Upper lobe of right lung (tissue), 1 donor: ENCODE measurements around the gene SFSWAP. TPM values are rescaled to one million over a fixed set of nuclear protein-coding genes. Genes with fewer than 3 reads are reported as not detected.

Experiments
- ATAC-seq: fragments of 200-7000 bp; cut with Tn5 transposase; one replicate; pipeline ENCODE4 v1.9.1; 2020; ENCODE audit warnings: mild to moderate bottlenecking, moderate library complexity
- DNase-seq: peaks from one replicate; pipeline ENCODE4 v3.0.0-alpha.2; 2020
- H3K27ac ChIP-seq: fragments of 200-600 bp; one replicate; pipeline ENCODE4 v1.8.0; 2022
- H3K27me3 ChIP-seq: fragments of 200-600 bp; one replicate; pipeline ENCODE4 v1.8.0; 2022; ENCODE audit warnings: mild to moderate bottlenecking
- H3K36me3 ChIP-seq: fragments of 200-600 bp; one replicate; pipeline ENCODE4 v1.8.0; 2022
- H3K4me1 ChIP-seq: fragments of 200-600 bp; one replicate; pipeline ENCODE4 v1.8.0; 2022
- H3K4me3 ChIP-seq: fragments of 200-600 bp; one replicate; pipeline ENCODE4 v1.8.0; 2022; ENCODE audit warnings: mild to moderate bottlenecking
- H3K9me3 ChIP-seq: fragments of 200-600 bp; one replicate; pipeline ENCODE4 v1.8.0; 2022
- intact Hi-C: fragments of 100-400 bp; cut with DNase I; formaldehyde crosslinking; loops from one replicate; pipeline ENCODE4 v1.11.0; 2022
- total RNA-seq: library from RNA; stranded (reverse); fragmentation: NEBNext Ultra II Directional; extraction: Animal tissue kit (Norgen Biotek cat#: 25700); gene quantifications from one replicate; pipeline ENCODE4 v1.2.1, GENCODE V29; 2021
- TF ChIP-seq, protein P1 (sequence below): fragments of 200-600 bp; IDR thresholded peaks from one replicate; pipeline ENCODE4 v1.8.0; 2022; ENCODE audit warnings: antibody characterized with exemption
- donor health status: DM: no; HTN: yes; CAD: no; lungs with severe emphysema.

The SFSWAP gene
- total RNA-seq, 1 donor from 2014 or later, result 51.2 TPM

DNA sequence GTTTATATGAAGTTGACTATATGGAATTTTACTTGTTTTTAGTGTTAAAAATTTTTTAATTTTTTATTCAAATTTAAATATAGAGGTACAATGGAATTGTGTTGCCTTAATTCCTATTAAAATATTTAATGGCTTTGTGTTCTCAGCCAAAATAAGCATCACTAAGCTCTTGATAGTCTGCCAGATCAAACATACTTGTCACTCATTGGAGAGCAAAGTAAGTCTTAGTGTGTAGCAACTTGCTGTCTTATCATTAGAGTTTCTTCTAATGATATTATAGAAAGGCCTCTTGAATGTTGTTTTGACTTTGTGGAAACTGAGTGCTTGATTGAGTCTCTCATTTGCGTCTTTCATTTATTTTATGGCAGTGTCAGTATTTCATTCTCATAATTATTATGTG is 10.7 kb downstream of the SFSWAP start:
- intact Hi-C loops, result no loop called here
- Histone ChIP-seq H3K27me3 (no peaks in the 10 kb centered on the region), H3K36me3 (peaks cover 99% of the 10 kb centered on the region), H3K27ac (no peak overlapping the region), H3K4me1 (no peaks in the 10 kb centered on the region), H3K9me3 (no peaks in the 10 kb centered on the region), H3K4me3 (no peak overlapping the region)
- DNase-seq, result no peak
- ATAC-seq, result no peak
- TF ChIP-seq, protein P1, sequence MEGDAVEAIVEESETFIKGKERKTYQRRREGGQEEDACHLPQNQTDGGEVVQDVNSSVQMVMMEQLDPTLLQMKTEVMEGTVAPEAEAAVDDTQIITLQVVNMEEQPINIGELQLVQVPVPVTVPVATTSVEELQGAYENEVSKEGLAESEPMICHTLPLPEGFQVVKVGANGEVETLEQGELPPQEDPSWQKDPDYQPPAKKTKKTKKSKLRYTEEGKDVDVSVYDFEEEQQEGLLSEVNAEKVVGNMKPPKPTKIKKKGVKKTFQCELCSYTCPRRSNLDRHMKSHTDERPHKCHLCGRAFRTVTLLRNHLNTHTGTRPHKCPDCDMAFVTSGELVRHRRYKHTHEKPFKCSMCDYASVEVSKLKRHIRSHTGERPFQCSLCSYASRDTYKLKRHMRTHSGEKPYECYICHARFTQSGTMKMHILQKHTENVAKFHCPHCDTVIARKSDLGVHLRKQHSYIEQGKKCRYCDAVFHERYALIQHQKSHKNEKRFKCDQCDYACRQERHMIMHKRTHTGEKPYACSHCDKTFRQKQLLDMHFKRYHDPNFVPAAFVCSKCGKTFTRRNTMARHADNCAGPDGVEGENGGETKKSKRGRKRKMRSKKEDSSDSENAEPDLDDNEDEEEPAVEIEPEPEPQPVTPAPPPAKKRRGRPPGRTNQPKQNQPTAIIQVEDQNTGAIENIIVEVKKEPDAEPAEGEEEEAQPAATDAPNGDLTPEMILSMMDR, result no peak

DNA sequence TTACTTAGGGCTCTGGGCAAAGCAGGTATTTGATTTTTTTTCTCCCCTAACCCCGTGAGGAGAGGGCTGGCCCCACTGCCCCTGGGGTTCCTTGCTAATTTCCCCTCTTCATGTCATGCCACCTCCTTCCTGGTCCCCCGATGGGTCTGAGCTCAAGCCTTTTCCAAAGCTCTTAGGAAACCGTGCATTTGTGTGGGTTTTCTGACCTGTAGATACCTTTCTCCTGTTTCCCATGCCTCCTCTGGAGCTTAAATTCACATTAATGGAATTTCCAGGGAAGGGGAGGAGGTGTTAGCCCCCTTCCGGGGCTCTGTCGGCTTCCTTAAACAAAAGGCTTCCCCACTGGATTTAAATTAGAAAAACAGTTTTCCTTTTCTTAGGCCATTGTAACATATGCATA is 12.6 kb downstream of the SFSWAP start:
- Histone ChIP-seq H3K27me3 (no peaks in the 10 kb centered on the region), H3K36me3 (peaks cover 99% of the 10 kb centered on the region), H3K27ac (no peak overlapping the region), H3K9me3 (no peaks in the 10 kb centered on the region), H3K4me1 (no peaks in the 10 kb centered on the region), H3K4me3 (no peak overlapping the region)
- DNase-seq, result no peak
- ATAC-seq, result no peak
- TF ChIP-seq, protein P1, result no peak
- intact Hi-C loops, result no loop called here

DNA sequence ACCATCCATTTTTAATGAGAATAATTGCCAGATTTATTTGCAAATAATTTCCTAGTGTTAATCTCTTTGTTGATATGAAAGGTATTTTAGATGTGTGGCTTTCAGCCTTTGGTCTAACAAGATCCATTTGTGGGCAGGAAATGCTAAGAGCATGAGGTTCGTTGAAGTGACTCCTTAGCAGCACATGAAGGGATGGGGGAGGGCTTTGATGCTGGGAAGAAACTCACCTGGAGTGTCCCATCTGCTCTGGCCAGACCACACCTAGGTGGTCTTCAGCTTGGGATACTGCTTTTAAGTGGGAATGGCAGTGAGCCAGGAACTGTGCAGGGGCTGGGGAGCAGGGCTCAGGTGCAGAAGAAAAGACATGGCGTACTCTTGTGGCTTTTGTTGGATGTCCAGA is 13.6 kb downstream of the SFSWAP start:
- no peak for ATAC-seq
- no peak overlapping the region for H3K27ac ChIP-seq
- H3K4me1 ChIP-seq, result no peaks in the 10 kb centered on the region
- H3K9me3 ChIP-seq, result no peaks in the 10 kb centered on the region
- no peaks in the 10 kb centered on the region for H3K27me3 ChIP-seq
- no peak overlapping the region for H3K4me3 ChIP-seq
- H3K36me3 ChIP-seq, result peaks cover 99% of the 10 kb centered on the region
- DNase-seq, result no peak
- intact Hi-C loops, result no loop called here
- TF ChIP-seq, protein P1, result no peak

DNA sequence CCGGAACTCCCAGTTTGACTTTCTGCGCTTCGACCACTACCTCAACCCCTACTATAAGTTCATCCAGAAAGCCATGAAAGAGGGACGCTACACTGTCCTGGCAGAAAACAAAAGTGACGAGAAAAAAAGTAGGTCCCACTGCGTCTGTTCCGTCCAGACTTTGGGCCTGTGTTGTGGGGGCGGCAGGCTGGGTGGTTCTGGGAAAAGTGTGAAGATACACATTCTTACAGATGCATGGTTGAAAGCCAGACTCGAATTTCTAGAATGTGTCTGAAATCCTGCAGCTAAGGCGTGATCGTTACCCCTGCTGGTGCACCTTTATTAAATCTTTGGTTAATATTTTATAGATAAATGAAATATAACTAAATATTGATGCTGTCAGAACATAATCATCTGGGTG is 14.6 kb downstream of the SFSWAP start:
- Histone ChIP-seq H3K9me3 (no peaks in the 10 kb centered on the region), H3K27me3 (no peaks in the 10 kb centered on the region), H3K4me3 (no peak overlapping the region), H3K36me3 (peaks cover 99% of the 10 kb centered on the region), H3K4me1 (no peaks in the 10 kb centered on the region), H3K27ac (no peak overlapping the region)
- DNase-seq, result no peak
- intact Hi-C loops, result no loop called here
- TF ChIP-seq, protein P1, result no peak
- ATAC-seq, result no peak

DNA sequence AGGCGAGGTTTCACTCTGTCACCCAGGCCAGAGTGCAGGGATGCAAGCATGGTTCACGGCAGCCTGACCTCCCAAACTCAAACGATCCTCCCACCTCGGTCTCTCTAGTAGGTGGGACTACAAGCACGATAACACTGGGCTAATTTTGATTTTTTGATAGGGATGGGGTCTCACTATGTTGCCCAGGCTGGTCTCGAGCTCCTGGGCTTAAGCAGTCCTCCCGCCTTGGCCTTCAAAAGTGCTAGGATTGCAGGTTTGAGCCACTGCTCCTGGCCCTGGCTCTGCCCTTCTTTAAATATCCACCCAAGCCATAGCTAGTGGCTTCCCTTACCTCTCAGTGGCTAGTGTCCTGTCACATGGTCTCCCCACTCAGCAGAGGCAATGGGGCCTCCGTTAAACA is 17.8 kb downstream of the SFSWAP start:
- H3K36me3 ChIP-seq, result peaks cover 100% of the 10 kb centered on the region
- intact Hi-C loops, result no loop called here

More for the DNA sequence above, 17.8 kb downstream of the SFSWAP start:
- Histone ChIP-seq H3K9me3 (no peaks in the 10 kb centered on the region), H3K4me1 (no peaks in the 10 kb centered on the region), H3K27ac (no peak overlapping the region), H3K27me3 (no peaks in the 10 kb centered on the region), H3K4me3 (no peak overlapping the region)
- TF ChIP-seq, protein P1, result no peak
- ATAC-seq (no peak), DNase-seq (no peak)
